Endothelial cell of hepatic sinusoid (primary cell): ENCODE data around the gene C22orf23.

Source experiments
- in situ Hi-C: cut with HindIII; loops from 2 replicates; pipeline ENCODE4 v1.10.0; 2017; ENCODE audit warnings: low sequenced_read_pairs

C22orf23 gene

DNA sequence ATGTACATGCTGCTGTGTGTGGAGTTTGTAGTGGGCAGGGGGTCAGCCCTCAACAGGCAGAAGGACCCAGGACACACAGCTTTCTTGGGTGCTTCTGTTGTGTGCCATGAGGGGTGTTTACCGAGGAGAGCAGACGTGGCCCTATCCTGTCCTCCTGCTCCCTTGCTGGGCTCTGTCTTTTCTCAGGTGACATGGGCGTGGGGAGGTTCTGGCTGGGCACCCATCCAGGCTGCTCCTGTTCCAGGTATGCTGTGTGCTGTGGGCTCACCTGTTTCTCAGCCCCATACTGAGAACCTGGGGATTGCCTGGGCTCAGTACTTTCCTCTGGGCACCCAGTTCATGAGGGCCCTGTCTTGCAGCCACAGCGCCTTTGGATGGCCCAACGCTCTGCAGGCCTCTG, 24.0 kb downstream of the C22orf23 start:
- in situ Hi-C loops: no loop called here

DNA sequence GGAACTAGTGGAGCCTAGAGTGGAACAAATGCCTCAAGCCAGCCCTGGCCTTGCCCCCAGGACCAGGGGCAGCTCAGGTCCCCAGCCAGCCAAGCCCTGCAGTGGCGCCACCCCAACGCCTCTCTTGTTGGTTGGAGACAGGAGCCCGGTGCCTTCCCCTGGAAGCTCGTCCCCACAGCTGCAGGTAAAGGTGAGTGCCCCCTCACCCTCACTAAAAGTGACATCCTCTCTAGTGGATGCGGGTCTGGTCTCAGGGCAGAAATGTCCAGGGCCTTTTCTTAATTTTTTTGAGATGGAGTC, 25.8 kb downstream of the C22orf23 start:
- in situ Hi-C loops: no loop called here

DNA sequence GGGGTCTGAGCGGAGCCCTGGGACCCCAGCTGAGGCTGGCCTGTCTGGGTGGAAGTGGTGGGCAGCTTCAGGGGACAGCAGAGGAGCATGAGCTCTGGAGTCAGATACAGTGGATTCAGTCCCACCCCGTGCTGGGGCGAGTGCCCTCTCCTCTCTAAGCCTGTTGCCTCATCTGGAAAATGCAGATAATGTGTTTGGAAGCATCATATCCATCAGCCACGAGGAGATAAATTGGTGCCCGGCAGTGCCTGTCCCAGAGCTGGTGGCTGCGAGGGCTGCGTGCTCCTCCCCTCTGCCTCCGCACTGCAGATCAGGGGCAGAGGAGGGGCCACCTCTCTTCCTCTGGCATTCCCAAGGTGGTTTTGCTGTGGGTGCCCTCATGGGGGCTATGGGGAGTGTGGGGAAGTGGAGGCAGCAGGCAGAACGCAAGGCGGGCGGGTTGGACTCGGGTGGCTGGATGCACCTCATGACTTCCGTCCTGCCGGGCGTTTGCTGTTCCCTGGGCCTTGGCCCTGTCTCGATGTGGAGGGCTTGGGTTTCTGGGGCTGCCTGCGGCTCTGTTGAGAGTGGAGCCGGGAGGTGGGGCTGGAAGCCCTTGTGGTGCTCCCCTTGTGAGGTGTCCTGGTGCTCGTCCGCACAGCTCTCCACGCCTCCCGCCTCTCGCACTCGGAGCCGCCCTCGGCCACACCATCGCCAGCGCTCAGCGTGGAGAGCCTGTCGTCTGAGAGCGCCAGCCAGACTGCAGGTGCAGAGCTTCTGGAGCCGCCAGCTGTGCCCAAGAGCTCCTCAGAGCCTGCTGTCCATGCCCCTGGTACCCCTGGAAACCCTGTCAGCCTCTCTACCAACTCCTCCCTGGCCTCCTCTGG, 26.4 kb downstream of the C22orf23 start:
- in situ Hi-C loops: no loop called here

DNA sequence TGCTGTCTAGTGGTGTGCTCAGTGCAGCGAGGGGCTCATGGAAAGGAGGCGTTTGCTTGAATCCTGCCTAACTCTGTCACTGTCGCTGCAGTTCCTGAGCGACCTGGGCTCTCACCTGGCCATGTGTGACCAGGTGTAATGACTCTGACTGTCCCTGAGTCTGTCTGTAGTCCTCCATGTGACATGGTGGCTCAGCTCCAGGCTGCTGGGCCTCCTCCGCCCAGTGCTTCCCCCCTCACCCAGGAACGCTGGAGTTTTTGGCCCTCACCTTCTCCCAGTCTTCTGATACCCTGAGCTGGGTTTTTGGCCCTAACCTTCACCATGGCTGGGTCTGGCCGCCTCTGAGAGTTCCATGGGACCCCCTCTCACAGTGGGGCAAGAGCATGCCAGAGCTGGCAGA, 27.0 kb downstream of the C22orf23 start:
- in situ Hi-C loops: no loop called here

DNA sequence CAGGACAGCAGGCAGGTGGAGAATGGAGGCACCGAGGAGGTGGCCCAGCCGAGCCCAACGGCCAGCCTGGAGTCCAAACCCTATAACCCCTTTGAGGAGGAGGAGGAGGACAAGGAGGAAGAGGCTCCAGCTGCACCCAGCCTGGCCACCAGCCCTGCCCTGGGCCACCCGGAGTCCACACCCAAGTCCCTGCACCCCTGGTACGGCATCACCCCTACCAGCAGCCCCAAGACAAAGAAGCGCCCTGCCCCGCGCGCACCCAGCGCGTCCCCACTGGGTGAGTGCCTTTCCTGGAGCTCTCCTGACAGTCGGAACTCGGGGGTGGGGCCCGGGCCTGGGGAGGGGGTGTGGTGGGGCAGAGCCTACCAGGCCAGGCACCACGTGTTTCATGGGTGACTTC, 27.6 kb downstream of the C22orf23 start:
- in situ Hi-C loops: no loop called here

DNA sequence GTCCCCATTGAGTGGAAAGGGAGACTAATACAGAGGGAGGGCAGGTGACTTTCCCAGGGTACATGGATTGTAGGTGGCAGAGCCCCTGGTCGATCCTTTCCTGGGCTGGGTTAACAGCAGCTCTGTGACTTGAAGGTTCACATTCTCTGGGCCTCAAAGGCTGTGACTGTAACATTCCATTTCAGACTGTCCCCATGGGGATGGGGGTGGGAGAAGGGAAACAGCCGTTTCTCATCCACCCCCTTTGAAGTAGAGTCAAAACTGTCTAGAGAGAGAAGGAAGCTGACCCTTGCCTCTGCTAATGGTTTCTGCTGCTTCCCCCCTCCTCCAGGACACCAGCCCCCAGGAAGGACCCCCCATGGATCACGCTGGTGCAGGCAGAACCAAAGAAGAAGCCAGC, 28.1 kb downstream of the C22orf23 start:
- in situ Hi-C loops: no loop called here

DNA sequence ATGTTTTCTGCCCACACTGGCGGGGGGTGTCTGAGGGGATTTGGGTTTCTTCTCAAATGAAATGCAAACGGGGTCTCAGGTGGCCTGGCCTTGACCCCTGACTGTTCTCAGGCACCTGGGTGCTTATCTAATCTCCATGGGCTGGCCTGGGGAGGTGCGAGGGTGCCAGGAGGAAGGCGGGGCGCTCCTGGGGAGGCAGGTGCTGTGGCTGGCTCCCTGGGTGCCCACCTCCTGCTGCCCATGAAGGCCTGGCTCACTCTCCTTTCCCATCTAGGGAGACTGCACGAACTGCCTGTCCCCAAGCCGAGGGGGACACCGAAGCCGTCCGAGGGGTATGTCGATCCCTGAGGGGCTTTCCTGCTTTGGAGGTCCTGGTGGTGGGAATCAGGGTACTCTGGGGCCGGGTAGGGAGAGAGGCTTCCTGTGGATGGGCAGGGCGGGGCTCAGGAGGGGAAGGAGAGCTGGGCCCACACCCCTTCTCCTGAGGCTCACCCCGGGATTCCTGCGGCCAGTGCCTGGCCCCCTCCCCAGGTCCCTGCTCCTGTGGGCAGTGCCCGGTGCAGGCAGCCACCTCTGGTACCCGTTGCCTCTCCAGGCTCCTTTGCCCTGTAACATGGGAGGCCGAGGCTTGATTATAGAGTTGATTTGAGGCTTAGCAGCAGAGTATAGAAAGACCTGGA, 28.9 kb downstream of the C22orf23 start:
- in situ Hi-C loops: no loop called here

DNA sequence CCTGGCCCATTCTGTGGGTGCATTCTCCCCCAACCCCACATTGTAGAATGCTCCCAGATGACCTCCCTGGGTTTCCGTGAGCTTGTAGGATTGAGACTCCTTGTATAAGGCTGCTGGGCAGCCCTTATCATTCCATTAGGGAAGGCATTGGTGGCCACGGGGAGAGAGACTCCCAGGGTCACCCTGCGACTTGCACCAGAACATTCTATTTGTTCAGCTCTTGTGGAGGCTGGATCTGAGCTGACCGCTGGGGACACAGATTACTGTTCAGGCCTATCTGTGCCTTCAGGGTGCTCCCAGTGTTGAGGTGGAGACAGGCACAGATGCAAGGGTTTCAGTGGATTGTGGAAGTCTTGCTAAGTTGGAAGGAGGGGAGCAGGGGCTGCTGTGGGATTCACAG, 29.5 kb downstream of the C22orf23 start:
- in situ Hi-C loops: no loop called here

DNA sequence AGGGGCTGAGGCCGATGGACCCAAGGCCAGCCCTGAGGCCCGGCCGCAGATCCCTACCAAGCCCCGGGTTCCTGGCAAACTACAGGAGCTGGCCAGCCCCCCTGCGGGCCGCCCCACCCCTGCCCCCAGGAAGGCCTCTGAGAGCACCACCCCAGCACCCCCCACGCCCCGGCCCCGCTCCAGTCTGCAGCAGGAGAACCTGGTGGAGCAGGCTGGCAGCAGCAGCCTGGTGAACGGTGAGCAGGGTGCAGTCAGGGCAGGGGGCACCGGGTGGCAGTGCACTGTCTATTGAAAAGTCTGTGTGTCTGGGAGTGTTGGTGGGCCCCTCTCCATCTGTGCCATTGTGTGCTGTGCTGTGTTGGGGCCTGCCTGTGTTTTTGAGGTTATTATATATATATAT, 31.2 kb downstream of the C22orf23 start:
- in situ Hi-C loops: no loop called here

DNA sequence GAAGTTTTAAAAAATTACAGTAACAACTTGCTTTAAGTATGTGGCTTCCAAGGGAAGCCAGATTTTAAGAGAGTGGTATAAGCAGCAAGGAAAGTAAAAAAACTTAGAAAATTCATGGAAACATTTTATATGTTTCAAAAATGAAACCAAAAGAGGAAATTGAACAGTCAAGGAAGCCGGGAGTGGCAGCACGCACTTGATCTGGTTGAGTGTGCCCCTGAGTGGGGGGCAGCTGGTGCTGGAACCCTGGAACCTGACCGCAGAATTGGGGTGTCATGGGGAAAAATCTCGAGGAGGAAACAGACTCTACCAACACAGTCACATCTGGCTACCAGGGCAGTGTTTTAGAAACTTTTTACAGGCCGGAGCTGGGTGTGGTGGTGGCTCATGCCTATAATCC, 33.3 kb downstream of the C22orf23 start:
- in situ Hi-C loops: no loop called here

DNA sequence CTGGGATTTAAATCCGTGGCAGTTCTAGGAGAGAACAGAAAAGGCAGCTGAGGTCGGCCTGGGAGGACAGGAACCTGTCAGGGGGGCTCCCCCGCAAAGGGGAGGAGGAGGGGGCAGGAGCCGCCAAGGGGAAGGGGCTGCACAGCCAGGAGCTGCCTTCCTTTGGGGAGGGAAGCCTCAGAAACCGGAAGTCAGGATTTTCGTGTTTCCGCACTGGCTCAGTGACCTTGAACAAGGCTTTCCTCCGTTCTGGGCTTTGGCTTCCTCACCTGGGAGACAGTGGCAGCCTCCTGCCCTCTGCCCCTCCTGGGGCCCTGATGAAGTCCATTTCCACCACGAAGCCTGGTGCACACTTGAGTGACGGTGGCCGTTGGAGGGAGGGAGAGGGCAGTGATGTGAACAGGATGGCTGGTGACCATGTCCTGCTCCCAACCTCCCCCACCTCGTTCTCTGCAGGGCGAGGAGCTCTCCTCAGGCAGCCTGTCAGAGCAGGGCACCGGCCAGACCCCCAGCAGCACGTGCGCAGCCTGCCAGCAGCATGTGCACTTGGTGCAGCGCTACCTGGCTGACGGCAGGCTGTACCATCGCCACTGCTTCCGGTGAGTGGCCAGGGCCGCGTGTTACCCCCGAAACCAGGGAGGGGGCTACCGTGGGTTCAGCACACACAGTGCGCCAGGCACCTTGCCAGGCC, 34.7 kb downstream of the C22orf23 start:
- in situ Hi-C loops: no loop called here

DNA sequence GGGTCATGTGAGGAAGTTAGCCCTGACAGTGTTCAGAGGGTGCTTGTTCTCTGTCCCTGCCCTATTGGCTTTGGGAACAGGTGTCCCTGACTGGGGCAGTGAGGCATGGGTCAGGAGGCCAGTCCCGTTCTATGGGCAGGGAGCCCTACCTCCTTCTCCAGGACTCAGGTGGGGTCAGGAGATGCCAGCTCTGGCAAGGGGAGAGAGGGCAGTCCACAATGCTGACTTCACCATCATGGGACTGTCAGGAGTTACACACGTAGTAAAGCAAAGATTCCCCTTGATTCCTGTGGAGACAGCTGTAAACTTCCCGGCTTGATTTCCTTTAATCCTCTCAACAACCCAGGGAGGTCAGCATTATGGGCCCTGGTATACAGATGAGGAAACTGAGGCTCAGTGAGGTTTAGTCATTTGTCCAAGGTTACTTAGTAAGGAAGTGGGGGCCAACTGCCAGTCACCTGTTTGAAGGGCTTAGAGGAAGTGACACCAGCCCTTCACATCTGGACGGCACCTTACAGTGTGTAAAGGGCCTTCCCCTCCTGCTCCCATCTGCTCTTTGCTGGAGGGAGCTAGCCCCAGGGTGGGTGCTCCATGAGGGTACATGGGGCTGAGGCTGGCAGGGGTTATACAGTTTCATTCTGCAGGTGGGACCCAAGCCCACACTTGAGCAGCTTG, 35.4 kb downstream of the C22orf23 start:
- in situ Hi-C loops: no loop called here

DNA sequence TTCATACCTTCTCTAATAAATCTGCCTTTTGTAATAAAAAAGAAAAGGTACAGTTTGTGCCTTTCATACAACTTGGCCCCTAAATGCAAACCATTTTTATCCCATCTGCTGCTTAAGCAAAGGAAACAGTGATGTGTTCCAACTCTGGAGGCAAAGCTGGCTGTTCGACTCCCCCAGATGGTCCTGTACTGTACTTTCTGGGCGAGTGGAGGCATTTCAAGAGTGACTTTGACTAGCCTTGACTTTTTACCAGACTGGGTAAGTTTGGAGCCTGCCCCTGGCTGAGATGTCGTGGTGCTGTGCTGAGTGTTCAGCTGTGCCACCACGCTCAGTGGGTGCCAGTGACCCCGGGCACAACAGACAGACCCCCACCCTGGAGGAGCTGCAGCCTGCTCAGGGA, 37.1 kb downstream of the C22orf23 start:
- in situ Hi-C loops: no loop called here

DNA sequence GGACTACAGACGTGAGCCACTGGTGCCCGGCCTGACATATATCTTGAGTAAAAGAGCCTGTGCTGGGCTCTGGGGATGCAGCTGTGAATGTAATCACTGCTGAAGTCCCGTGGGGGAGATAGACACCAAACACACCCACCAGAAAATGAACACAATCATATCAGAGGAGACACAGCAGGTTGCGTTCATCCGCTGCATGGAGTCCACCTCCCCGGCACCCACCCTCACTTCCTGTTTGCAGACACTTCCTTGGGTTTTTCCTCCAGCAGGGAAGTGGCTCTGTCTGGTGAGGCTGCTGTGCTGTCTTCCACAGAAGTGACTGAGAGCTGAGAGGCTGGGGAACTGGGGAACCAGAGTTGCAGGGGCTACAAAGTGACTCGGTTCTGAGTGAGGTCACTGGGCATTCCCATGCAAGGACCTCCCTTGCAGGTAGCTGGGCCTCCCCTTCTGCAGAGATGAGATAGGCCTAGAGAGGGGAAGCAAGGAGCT, 40.1 kb downstream of the C22orf23 start:
- in situ Hi-C loops: no loop called here

DNA sequence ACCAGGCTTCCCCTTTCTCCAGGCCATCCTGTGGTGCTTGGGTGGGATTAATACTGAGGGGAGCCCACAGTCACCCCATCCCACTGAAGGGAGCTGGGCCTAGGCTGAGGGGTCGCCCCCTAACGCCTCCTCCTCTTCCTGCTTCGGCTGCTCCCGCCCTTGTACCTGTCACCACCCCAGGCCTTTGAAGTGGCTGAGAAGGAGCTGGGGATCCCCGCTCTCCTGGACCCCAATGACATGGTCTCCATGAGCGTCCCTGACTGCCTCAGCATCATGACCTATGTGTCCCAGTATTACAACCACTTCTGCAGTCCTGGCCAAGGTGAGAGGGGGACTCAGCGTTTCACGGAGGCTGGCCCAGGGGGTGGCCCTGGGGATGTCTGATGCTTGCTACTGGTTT, 41.2 kb downstream of the C22orf23 start:
- in situ Hi-C loops: no loop called here

DNA sequence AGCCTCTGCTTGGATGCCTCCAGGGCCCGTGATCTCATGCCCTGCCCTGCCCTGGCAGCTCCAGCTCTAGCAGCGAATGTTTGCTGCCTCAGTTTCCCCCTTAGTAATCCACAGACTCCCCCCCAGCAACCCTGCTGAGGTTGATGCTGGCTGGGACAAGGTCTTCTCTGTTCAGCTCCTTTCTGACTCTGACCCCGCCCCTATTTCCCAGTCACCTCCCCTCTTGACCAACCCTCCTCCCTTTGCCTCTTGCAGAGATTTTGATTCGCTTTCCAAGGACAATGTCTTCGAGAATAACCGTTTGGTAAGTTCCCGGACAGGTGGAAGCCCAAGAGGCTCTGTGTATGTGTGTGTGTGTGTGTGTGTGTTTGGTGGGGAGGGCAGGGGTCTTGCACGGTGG, 41.7 kb downstream of the C22orf23 start:
- in situ Hi-C loops: no loop called here

DNA sequence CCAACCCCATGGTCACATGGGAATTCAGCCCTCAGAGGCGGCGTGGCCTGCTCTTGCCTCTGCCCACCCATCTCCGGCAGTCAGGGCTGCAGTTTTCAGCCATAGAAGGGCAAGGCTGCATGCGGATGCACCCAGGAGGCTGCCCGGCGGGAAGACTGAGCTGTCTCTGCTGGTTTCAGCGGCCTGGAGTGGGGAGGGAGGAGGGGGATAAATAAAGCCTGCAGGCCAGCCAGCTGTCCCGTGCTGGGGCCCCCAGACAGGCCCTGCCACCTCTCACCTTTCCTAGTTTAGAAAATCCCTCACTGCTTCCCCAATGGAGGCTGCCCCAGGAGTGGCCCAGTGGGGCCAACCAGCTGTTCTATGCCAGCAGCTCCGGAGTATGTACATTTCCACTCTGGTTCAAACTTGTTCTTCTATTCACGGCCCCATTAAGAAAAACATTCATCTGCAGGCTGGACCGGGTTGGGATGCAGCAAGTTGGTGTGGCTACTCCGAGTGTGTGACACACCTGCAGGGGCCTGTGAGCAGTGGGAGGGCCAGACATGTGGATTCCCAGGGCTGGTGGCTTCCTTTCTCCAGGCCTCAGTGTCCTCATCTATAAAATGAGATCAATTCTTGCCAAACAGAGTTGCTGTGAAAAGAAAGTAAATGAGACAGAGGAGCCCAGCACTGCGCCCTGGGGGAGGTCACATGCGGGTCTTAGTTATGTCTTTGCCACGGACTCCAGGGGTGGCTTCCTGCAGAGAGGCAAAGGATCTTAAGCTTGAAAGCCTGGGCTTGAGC, 42.3 kb downstream of the C22orf23 start:
- in situ Hi-C loops: no loop called here

DNA sequence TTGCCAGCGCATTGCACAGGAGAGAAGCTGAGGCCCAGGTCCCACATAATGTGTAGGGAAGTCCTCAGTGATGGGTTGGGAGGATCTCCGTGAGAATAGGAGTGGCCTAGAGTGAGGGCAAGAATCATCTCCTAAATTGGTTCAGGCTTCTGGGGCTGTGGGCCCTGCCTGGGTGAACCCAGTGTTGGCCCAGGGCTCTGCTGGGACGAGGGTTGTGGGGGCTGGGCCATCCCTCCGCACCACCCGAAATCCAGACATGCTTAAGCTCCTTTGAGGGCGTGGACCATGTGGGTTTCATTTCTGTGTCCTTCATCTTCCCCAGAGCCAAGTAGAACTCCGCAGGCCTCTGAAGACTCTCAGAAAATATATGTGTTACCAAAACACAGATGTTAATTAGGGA, 43.6 kb downstream of the C22orf23 start:
- in situ Hi-C loops: no loop called here

DNA sequence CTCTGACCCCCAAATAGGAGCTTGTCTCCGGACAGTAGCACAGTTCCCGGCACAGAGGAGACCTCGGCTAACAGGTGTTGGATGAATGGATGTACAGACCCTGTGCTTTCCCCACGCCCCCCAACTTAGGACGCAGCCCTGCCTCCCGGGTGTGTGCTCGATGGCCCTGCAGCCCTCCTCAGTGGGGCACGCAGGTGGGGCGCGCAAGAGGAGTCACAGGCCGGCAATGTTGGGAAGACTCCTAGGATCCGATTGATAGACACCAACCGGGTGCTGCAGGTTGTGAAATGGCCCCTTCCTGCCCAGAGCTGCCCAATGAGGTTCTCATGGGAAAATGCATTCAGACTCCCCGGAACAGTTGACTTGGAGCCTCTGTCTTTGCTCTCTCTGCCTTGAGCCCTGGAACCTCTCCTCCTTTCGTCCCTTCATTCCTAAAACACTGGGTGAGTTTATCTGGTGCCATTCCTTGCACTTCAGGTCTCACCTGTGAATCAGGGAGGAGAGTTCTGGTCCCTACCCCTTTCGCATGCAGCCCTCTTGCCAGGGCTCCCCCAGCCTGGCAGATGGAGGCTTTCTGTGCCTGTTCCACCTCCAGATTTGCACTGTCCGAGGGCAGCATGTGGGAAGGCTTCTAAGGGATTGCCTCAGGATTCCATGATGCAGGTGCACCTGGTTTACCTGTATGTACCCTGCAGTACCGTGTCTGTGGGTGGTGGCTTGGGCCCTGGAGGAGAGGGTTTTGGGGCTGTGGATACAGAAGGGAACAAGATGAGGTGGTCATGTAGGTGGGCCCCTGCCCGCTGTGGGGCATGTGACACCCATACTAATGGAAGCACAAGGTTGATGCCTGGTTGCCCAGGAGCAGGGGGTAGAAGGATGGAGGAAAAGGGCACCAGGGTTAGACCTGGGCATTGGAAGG, 46.1 kb downstream of the C22orf23 start:
- in situ Hi-C loops: no loop called here
